Measurements from ENCODE around the gene GBP3. TPM values are rescaled to one million over a fixed set of nuclear protein-coding genes. Genes with fewer than 3 reads are reported as not detected.
"Not testable (repeated sequence)": the region's sequence is repeated elsewhere in the genome, so short reads cannot be mapped to it uniquely, and the experiment has no call there.

GBP3 gene
- total RNA-seq, 2 experiments from 2014 or later = 16.7 to 18.9 TPM

DNA sequence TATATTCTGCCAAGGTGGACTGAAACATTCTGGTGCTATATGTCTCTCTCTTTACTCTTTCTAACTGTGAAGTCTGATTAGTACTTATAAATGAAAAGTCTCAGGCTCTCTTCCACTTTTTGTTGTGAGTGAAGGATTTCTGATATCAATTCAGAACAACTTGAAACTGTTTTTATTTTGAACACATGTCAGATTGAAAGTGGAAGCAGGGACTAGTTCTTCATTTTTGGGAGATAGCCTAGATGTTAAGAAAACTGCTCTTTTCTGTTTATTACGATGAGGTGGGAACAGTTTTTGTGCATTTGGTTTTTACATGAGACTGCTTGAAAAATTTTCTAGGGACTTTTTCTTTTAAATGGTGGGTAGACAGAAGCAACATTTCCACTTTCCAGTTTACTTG is 14.5 kb upstream of the GBP3 start:
- CTCF ChIA-PET = no interaction called here
- no peak overlapping the region for H3K27ac Mint-ChIP-seq
- DNase-seq = no peak
- H3K27me3 Mint-ChIP-seq (ENCODE audit: low read depth) = no peaks in the 10 kb centered on the region
- H3K4me3 Mint-ChIP-seq = no peak overlapping the region
- POLR2A ChIA-PET = no interaction called here
- ATAC-seq = no peak
- H3K4me1 Mint-ChIP-seq (ENCODE audit: low read depth) = peaks cover 16% of the 10 kb centered on the region
- peaks cover 17% of the 10 kb centered on the region for H3K9me3 Mint-ChIP-seq (ENCODE audit: insufficient read depth)
- H3K36me3 Mint-ChIP-seq (ENCODE audit: low read depth) = peaks cover 13% of the 10 kb centered on the region

DNA sequence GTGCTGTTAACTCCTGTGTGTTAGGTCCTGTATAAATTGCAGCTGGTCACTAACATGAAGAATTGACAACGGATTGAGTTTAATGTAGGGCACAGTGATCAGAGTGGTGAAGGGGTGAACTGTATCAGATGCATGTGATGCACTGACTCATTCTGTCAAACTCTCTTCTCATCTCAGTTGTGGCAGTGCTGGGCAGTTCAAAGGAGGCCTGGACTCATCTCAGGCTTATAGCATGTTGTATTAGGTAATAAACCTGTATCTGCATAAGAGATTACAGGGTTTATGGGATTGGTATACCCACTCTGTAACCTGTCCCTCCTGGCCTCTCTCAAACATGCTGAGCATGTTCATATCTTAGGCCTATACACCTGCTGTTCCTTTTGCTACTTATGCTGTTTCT is 12.4 kb upstream of the GBP3 start:
- POLR2A ChIA-PET = no interaction called here

DNA sequence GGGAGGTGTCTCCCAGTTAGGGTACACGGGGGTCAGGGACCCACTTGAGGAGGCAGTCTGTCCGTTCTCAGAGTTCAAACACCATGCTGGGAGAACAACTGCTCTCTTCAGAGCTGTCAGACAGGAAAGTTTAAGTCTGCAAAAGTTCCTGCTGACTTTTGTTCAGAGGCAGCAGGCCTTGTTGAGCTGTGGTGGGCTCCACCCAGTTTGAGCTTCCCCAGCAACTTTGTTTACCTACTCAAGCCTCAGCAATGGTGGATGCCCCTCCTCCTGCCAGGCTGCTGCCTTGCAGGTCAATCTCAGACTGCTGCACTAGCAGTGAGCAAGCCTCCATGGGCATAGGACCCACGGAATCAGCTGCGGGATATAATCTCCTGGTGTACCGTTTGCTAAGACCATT is 11.3 kb upstream of the GBP3 start:
- POLR2A ChIA-PET; DNase-seq; H3K27ac Mint-ChIP-seq; ATAC-seq; H3K27me3 Mint-ChIP-seq (ENCODE audit: low read depth); H3K4me3 Mint-ChIP-seq: not testable (repeated sequence)
- Mint-ChIP-seq H3K36me3 (ENCODE audit: low read depth) (peaks cover 28% of the 10 kb centered on the region), H3K9me3 (ENCODE audit: insufficient read depth) (peaks cover 22% of the 10 kb centered on the region), H3K4me1 (ENCODE audit: low read depth) (peaks cover 17% of the 10 kb centered on the region)
- CTCF ChIA-PET = interaction anchor here (0.9 to 1.3 kb wide), 2 partner anchors 9 to 12 kb away, joined by 3 to 4 read pairs; no protein-coding TSS in a partner anchor

More for the DNA sequence above, 12.4 kb upstream of the GBP3 start:
- ATAC-seq (peak; percentile 39), DNase-seq (no peak)
- Mint-ChIP-seq H3K27me3 (ENCODE audit: low read depth) (no peaks in the 10 kb centered on the region), H3K4me1 (ENCODE audit: low read depth) (peaks cover 10% of the 10 kb centered on the region), H3K4me3 (no peak overlapping the region), H3K27ac (no peak overlapping the region), H3K9me3 (ENCODE audit: insufficient read depth) (peaks cover 22% of the 10 kb centered on the region), H3K36me3 (ENCODE audit: low read depth) (peaks cover 20% of the 10 kb centered on the region)
- CTCF ChIA-PET = interaction anchor here (1.3 kb wide), 1 partner anchor 10 kb away, joined by 4 read pairs; no protein-coding TSS in a partner anchor

DNA sequence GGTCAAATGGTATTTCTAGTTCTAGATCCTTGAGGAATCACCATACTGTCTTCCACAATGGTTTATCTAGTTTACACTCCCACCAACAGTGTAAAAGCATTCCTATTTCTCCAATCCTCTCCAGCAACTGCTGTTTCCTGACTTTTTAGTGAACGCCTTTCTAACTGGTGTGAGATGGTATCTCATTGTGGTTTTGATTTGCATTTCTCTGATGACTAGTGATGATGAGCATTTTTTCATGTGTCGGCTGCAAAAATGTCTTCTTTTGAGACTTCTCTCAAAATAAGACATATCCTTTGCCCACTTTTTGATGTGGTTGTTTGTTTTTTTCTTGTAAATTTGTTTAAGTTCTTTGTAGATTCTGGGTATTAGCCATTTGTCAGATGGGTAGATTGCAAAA is 6.4 kb upstream of the GBP3 start:
- Mint-ChIP-seq H3K36me3 (ENCODE audit: low read depth) (peaks cover 35% of the 10 kb centered on the region), H3K9me3 (ENCODE audit: insufficient read depth) (peaks cover 28% of the 10 kb centered on the region), H3K4me1 (ENCODE audit: low read depth) (peaks cover 18% of the 10 kb centered on the region)
- ATAC-seq; CTCF ChIA-PET; H3K27me3 Mint-ChIP-seq (ENCODE audit: low read depth); POLR2A ChIA-PET; DNase-seq; H3K4me3 Mint-ChIP-seq; H3K27ac Mint-ChIP-seq: not testable (repeated sequence)

DNA sequence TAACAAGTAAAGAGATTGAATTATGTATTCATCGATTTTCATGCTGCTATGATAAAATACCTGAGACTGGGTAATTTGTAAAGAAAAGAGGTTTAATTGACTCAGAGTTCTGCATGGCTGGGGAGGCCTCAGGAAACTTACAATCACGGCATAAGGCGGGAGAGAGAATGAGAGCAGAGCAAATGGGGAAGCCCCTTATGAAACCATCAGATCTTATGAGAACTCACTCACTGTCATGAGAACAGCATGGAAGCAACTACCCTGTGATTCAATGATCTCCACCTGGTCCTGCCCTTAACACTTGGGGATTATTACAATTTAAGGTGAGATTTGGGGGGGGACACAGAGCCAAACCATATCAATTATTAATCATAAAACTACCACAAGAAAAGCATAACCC is 3.3 kb upstream of the GBP3 start:
- Mint-ChIP-seq H3K27ac (no peak overlapping the region), H3K9me3 (ENCODE audit: insufficient read depth) (peaks cover 16% of the 10 kb centered on the region), H3K36me3 (ENCODE audit: low read depth) (peaks cover 35% of the 10 kb centered on the region), H3K4me3 (no peak overlapping the region), H3K4me1 (ENCODE audit: low read depth) (peaks cover 22% of the 10 kb centered on the region), H3K27me3 (ENCODE audit: low read depth) (no peaks in the 10 kb centered on the region)
- DNase-seq = no peak
- ChIA-PET POLR2A (no interaction called here), CTCF (interaction anchor here (1.4 kb wide), 1 partner anchor 9 kb away, joined by 4 read pairs; no protein-coding TSS in a partner anchor)
- ATAC-seq = no peak

DNA sequence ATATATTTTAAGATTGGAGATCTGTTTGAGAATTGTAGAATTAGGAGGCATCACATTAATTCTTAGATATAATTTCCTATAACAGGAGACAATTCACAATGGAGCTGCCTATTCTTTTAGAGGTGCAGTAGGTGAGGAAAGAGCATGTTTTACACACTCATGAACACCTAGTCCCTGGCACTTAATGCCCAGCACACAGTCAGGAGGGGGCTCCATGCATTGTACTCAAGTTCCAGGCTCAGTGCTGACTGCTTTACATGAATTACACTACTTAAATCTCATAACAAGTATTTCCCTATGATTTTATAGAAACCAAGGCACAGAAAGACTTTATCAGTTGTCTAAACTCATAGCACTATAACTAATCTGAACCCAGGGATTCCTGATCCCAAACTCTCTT is 360 bp upstream of the GBP3 start:
- peak; percentile 34 for ATAC-seq
- H3K36me3 Mint-ChIP-seq (ENCODE audit: low read depth) = peaks cover 48% of the 10 kb centered on the region

DNA sequence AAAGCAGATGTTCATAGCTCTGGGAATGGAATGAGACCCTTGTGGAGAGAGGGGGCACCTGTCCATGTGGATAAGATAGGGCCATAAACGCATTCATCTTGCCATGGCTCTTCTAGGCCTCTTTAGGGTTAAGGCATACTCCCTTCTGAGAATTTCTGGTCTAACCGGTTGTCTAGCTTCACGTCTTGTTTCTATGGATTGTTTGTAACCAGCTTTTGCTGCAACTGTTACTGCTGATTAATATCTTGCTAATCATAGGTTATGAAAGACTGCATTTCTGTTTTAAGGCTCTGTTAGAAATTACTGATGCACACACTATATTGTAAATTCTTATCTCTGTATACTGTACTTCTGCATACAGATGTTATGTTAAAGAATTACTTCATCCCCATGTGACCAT is 4.3 kb downstream of the GBP3 start:
- H3K4me1 Mint-ChIP-seq (ENCODE audit: low read depth) = peaks cover 51% of the 10 kb centered on the region
- H3K4me3 Mint-ChIP-seq; H3K27ac Mint-ChIP-seq; CTCF ChIA-PET; H3K27me3 Mint-ChIP-seq (ENCODE audit: low read depth); POLR2A ChIA-PET; ATAC-seq; DNase-seq; H3K9me3 Mint-ChIP-seq (ENCODE audit: insufficient read depth): not testable (repeated sequence)
- H3K36me3 Mint-ChIP-seq (ENCODE audit: low read depth) = peaks cover 78% of the 10 kb centered on the region

More for the DNA sequence above, 360 bp upstream of the GBP3 start:
- ChIA-PET CTCF (interaction anchor here (0.9 to 2.6 kb wide), 7 partner anchors 9 to 335 kb away, joined by 3 to 14 read pairs (median 4); partner anchors contain the start of gene GBP1), POLR2A (interaction anchor here (0.9 to 2.3 kb wide), 10 partner anchors 18 to 820 kb away, joined by 4 to 12 read pairs (median 8); partner anchors contain the start of genes GBP1, GBP2 and GBP5)
- peak overlapping the region; percentile 79 for H3K4me3 Mint-ChIP-seq
- H3K27me3 Mint-ChIP-seq (ENCODE audit: low read depth) = no peaks in the 10 kb centered on the region
- peak overlapping the region; percentile 82 for H3K27ac Mint-ChIP-seq
- peaks cover 15% of the 10 kb centered on the region for H3K9me3 Mint-ChIP-seq (ENCODE audit: insufficient read depth)
- peaks cover 38% of the 10 kb centered on the region for H3K4me1 Mint-ChIP-seq (ENCODE audit: low read depth)
- DNase-seq = no peak

DNA sequence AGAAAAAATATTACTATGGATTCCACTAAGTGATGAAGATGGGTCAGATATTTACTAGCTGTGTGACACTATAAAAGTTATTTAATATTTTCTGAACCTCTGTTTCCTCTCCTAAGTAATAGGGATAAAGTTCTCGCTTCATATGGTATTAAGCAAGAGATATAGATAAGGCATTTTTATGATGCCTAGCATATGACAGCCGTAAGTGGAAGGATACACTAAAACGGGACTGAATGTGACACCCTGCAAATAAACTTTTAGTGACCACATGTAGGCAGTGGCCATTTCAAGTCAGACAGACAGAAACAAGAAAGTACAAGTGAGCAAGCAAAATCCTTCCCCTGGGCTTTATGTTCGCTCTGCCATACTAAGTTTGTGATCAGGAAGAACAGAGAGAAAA is 14.2 kb downstream of the GBP3 start:
- H3K9me3 Mint-ChIP-seq (ENCODE audit: insufficient read depth) = peaks cover 21% of the 10 kb centered on the region
- no peaks in the 10 kb centered on the region for H3K27me3 Mint-ChIP-seq (ENCODE audit: low read depth)
- CTCF ChIA-PET = interaction anchor here (0.7 to 1.1 kb wide), 2 partner anchors 8 to 13 kb away, joined by 3 read pairs; no protein-coding TSS in a partner anchor
- H3K4me1 Mint-ChIP-seq (ENCODE audit: low read depth) = peaks cover 10% of the 10 kb centered on the region
- POLR2A ChIA-PET = no interaction called here
- no peak overlapping the region for H3K4me3 Mint-ChIP-seq
- H3K27ac Mint-ChIP-seq = no peak overlapping the region
- H3K36me3 Mint-ChIP-seq (ENCODE audit: low read depth) = peaks cover 69% of the 10 kb centered on the region
- ATAC-seq = no peak
- DNase-seq = no peak

DNA sequence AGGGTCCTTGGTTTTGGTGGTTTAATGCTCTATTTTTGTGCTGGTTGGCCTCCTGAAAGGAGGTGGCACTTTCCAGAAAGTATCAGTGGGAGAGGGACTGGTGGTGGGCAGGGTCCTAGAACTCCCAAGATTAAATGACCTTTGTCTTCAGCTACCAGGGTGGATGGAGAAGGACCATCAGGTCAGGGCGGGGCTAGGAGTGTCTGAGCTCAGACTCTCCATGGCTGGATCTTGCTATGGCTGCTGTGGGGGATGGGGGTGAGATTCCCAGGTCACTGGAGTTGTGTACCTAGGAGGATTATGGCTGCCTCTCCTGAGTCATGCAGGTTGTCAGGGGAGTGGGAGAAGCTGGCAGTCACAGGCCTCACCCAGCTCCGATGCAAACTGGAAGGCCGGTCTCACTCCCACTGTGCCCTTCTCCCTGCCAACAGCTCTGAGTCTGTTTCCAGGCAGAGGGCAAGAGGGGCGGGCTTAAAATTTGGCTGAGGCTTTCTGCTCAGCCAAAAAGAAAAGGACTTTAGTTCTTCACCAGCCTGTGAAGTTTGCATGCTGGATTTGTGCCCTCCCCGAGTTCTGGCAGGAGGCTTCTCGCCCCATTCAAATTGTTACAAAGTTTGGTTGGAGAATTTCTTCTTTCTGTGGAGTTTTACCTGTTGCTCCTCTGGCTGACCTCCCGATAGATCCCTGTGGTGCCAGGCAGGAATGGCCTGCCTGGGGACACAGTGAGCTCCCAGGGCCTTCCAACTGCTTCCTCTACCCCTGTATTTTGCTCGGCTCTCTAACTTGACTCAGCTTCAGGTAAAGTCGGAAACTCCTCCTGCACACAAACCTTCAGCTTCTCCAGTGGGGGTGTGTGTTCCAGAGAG is 17.1 kb downstream of the GBP3 start:
- Mint-ChIP-seq H3K4me3 (no peak overlapping the region), H3K9me3 (ENCODE audit: insufficient read depth) (peaks cover 28% of the 10 kb centered on the region), H3K36me3 (ENCODE audit: low read depth) (peaks cover 77% of the 10 kb centered on the region), H3K27ac (no peak overlapping the region), H3K27me3 (ENCODE audit: low read depth) (no peaks in the 10 kb centered on the region), H3K4me1 (ENCODE audit: low read depth) (peaks cover 33% of the 10 kb centered on the region)
- ChIA-PET POLR2A (interaction anchor here (0.7 kb wide), 1 partner anchor 119 kb away, joined by 3 read pairs; no protein-coding TSS in a partner anchor), CTCF (interaction anchor here (1.4 kb wide), 1 partner anchor 80 kb away, joined by 4 read pairs; no protein-coding TSS in a partner anchor)
- ATAC-seq (no peak), DNase-seq (no peak)

DNA sequence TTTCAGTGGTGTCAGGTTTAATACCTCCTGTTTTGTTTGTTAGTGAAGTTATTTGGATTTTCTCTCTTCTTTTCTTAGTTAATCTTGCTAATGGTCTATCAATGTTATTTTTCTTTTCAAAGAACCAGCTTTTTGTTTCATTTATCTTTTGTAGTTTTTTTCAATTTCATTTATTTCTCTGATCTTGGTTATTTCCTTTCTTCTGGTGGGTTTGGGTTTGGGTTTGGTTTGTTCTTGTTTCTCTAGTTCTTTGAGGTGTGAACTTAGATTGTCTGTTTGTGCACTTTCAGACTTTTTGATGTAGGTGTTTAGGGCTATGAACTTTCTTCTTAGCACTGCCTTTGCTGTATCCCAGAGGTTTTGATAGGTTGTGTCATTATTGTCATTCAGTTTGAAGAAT is 20.5 kb downstream of the GBP3 start:
- Mint-ChIP-seq H3K4me1 (ENCODE audit: low read depth) (peaks cover 36% of the 10 kb centered on the region), H3K9me3 (ENCODE audit: insufficient read depth) (peaks cover 23% of the 10 kb centered on the region), H3K36me3 (ENCODE audit: low read depth) (peaks cover 51% of the 10 kb centered on the region), H3K27ac (peak overlapping the region; percentile 60)
- ChIA-PET POLR2A (interaction anchor here (0.6 kb wide), 1 partner anchor 18 kb away, joined by 3 read pairs; no protein-coding TSS in a partner anchor), CTCF (interaction anchor here (0.7 to 5.0 kb wide), 6 partner anchors 18 to 449 kb away, joined by 3 to 30 read pairs (median 6); no protein-coding TSS in a partner anchor)
- not testable (repeated sequence) for H3K4me3 Mint-ChIP-seq; ATAC-seq; H3K27me3 Mint-ChIP-seq (ENCODE audit: low read depth); DNase-seq

DNA sequence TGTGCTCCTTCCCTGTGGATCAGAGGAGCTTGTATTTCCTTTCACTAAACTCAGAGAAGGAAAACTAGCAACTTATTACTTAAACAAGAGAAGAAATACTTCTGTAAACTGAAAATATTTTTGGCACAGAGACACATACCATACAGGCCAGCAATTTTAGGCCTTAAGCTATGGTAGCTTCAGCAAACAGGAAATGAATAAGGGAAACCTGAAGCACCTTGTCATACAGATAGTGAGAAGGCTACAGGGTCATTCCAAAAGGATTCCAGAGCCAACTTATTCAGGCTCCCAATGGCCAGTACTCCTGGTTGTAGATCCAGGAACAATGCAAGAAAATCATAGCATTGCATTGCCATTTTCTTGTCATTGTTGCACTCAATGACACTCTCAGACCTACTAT is 21.2 kb downstream of the GBP3 start:
- Mint-ChIP-seq H3K27ac (no peak overlapping the region), H3K4me3 (no peak overlapping the region), H3K27me3 (ENCODE audit: low read depth) (no peaks in the 10 kb centered on the region), H3K4me1 (ENCODE audit: low read depth) (peaks cover 36% of the 10 kb centered on the region), H3K9me3 (ENCODE audit: insufficient read depth) (peaks cover 23% of the 10 kb centered on the region), H3K36me3 (ENCODE audit: low read depth) (peaks cover 45% of the 10 kb centered on the region)
- ATAC-seq = peak; percentile 31
- no peak for DNase-seq
- CTCF ChIA-PET = interaction anchor here (0.7 to 5.0 kb wide), 6 partner anchors 17 to 450 kb away, joined by 3 to 30 read pairs (median 6); no protein-coding TSS in a partner anchor
- POLR2A ChIA-PET = interaction anchor here (0.6 kb wide), 1 partner anchor 17 kb away, joined by 3 read pairs; no protein-coding TSS in a partner anchor

Measured in activated CD8-positive, alpha-beta T cell treated with anti-CD3 and anti-CD28 coated beads, Interleukin-2, amount 10 ng/mL, durations not matched to agents 7 days and 5 days (primary cell).